H1 (cell line): ENCODE measurements around the gene SETD1B. TPM values are rescaled to one million over a fixed set of nuclear protein-coding genes. Genes with fewer than 3 reads are reported as not detected.

Source experiments
- CTCF ChIA-PET: fragments of 300-600 bp; sonication (Branson Sonifier 250); formaldehyde crosslinking; loops from one replicate; lab custom pipeline; 2021; ENCODE audit not compliant: partially characterized antibody; lab: Charles Lee
- POLR2A ChIA-PET: fragments of 300-600 bp; sonication (Branson Sonifier 250); formaldehyde crosslinking; loops from one replicate; lab custom pipeline; 2021; ENCODE audit warnings: inconsistent platforms; ENCODE audit not compliant: partially characterized antibody; lab: Charles Lee
- DNase-seq, 2 experiments: peaks; one replicate each; pipeline versions ENCODE4 v3.0.0 to v3.0.0-alpha.2; 2010 to 2022; ENCODE audit warnings: low spot score in 2 of 2, low read depth in 1 of 2, mixed read lengths in 1 of 2
- FAIRE-seq: peaks from 2 replicates; lab custom pipeline; 2011; peaks lifted over from hg19 to GRCh38; lab: Jason Lieb, UNC
- H2AFZ ChIP-seq: 2 replicates; pipeline ENCODE4 v1.8.1; 2012; ENCODE audit warnings: low read length, inconsistent platforms
- H2AK5ac ChIP-seq: 2 replicates; pipeline ENCODE4 v1.6.1; 2013; ENCODE audit warnings: low read depth, low read length
- H2BK120ac ChIP-seq: replicated peaks from 2 replicates; pipeline ENCODE3; 2013; ENCODE audit warnings: low read depth, low read length, inconsistent platforms
- H2BK12ac ChIP-seq: 2 replicates; pipeline ENCODE4 v1.6.1; 2013; ENCODE audit warnings: low read depth, low read length
- H2BK15ac ChIP-seq: 2 replicates; pipeline ENCODE4 v1.6.1; 2013; ENCODE audit warnings: low read length
- H2BK20ac ChIP-seq: 2 replicates; pipeline ENCODE4 v1.6.1; 2013; ENCODE audit warnings: low read length
- H2BK5ac ChIP-seq: 2 replicates; pipeline ENCODE4 v1.6.1; 2013; ENCODE audit warnings: low read depth, low read length
- H3K14ac ChIP-seq: 2 replicates; pipeline ENCODE4 v1.6.1; 2013; ENCODE audit warnings: inconsistent platforms; ENCODE audit not compliant: insufficient read length
- H3K18ac ChIP-seq: 2 replicates; pipeline ENCODE4 v1.6.1; 2013; ENCODE audit warnings: low read length; ENCODE audit errors: extremely low read depth
- H3K23ac ChIP-seq: 2 replicates; pipeline ENCODE4 v1.6.1; 2013; ENCODE audit warnings: inconsistent platforms; ENCODE audit not compliant: insufficient read length
- H3K23me2 ChIP-seq: 2 replicates; pipeline ENCODE4 v1.6.1; 2013; ENCODE audit warnings: low read depth, low read length
- H3K27ac ChIP-seq: 2 replicates; pipeline ENCODE4 v1.6.1; 2011; ENCODE audit warnings: low read depth, low read length, inconsistent platforms
- H3K27me3 ChIP-seq, 4 experiments: replicated peaks in 1 of 4; 1 replicate in 1 of 4; 2 replicates in 3 of 4; pipeline versions ENCODE4 v1.6.1 to v1.8.1; 2011 to 2013; ENCODE audit warnings: low read length in 3 of 4, mild to moderate bottlenecking in 3 of 4, inconsistent platforms in 2 of 4, mixed read lengths in 2 of 4, moderate library complexity in 1 of 4; ENCODE audit not compliant: control insufficient read depth in 3 of 4, insufficient read depth in 3 of 4; ENCODE audit errors: extremely low read depth in 1 of 4
- H3K36me3 ChIP-seq, 4 experiments: 2 replicates each; pipeline versions ENCODE4 v1.6.1 to v1.8.1; 2011 to 2013; ENCODE audit warnings: mild to moderate bottlenecking in 4 of 4, low read length in 3 of 4, moderate library complexity in 2 of 4, control low read depth in 1 of 4, inconsistent platforms in 1 of 4; ENCODE audit not compliant: insufficient read depth in 4 of 4, control insufficient read depth in 2 of 4
- H3K4ac ChIP-seq: replicated peaks from 2 replicates; pipeline ENCODE3; 2013; ENCODE audit warnings: low read length, low read depth, mixed read lengths, inconsistent platforms; ENCODE audit not compliant: insufficient read length
- H3K4me1 ChIP-seq, 4 experiments: replicated peaks in 1 of 4; 1 replicate in 1 of 4; 2 replicates in 3 of 4; pipeline versions ENCODE4 v1.6.1 to v1.8.1; 2011 to 2013; ENCODE audit warnings: low read length in 3 of 4, inconsistent platforms in 2 of 4, mixed read lengths in 1 of 4; ENCODE audit not compliant: insufficient read depth in 4 of 4, control insufficient read depth in 3 of 4
- H3K4me2 ChIP-seq, 2 experiments: 2 replicates each; pipeline versions ENCODE4 v1.6.1 to v1.8.1; 2011 to 2013; ENCODE audit warnings: low read depth in 2 of 2, low read length in 2 of 2, control low read depth in 1 of 2, inconsistent platforms in 1 of 2, mild to moderate bottlenecking in 1 of 2; ENCODE audit not compliant: insufficient read depth in 1 of 2
- H3K4me3 ChIP-seq, 4 experiments: fragments of 200-600, 300-600 bp in 1 of 4; sonication (generic), shearing (Covaris generic), sonication (Bioruptor Twin) in 1 of 4; 2 replicates each; pipeline versions ENCODE4 v1.5.1 to v1.8.1; 2011 to 2016; ENCODE audit warnings: low read length in 4 of 4, low read depth in 3 of 4, control low read depth in 2 of 4, inconsistent platforms in 2 of 4, mild to moderate bottlenecking in 2 of 4, mixed read lengths in 1 of 4, moderate library complexity in 1 of 4; ENCODE audit not compliant: insufficient read depth in 2 of 4; ENCODE audit errors: extremely low read depth in 1 of 4
- H3K56ac ChIP-seq: replicated peaks from 2 replicates; pipeline ENCODE3; 2013; ENCODE audit warnings: low read depth, mild to moderate bottlenecking, mixed read lengths, low read length, inconsistent platforms; ENCODE audit not compliant: insufficient read length
- H3K79me1 ChIP-seq: 2 replicates; pipeline ENCODE4 v1.6.1; 2013; ENCODE audit warnings: low read depth, low read length, control low read depth
- H3K79me2 ChIP-seq, 2 experiments: 2 replicates each; pipeline versions ENCODE4 v1.6.1 to v1.8.1; 2012 to 2013; ENCODE audit warnings: low read length in 2 of 2, mild to moderate bottlenecking in 2 of 2, inconsistent platforms in 1 of 2; ENCODE audit not compliant: insufficient read depth in 2 of 2, control insufficient read depth in 1 of 2
- H3K9ac ChIP-seq, 4 experiments: replicated peaks in 1 of 4; 1 replicate in 1 of 4; 2 replicates in 3 of 4; pipeline versions ENCODE4 v1.6.1 to v1.8.1; 2011 to 2013; ENCODE audit warnings: low read depth in 3 of 4, low read length in 3 of 4, control low read depth in 2 of 4, mild to moderate bottlenecking in 2 of 4, moderate library complexity in 2 of 4, inconsistent platforms in 1 of 4; ENCODE audit errors: extremely low read depth in 1 of 4
- H3K9me3 ChIP-seq, 2 experiments: 2 replicates each; pipeline versions ENCODE4 v1.6.1 to v1.8.1; 2012 to 2013; ENCODE audit warnings: mild to moderate bottlenecking in 2 of 2, moderate library complexity in 2 of 2, control low read depth in 1 of 2, inconsistent platforms in 1 of 2, low read depth in 1 of 2, low read length in 1 of 2, mixed read lengths in 1 of 2; ENCODE audit not compliant: insufficient read depth in 2 of 2
- H4K20me1 ChIP-seq, 2 experiments: replicated peaks in 1 of 2; 2 replicates each; pipeline versions ENCODE3 to v1.8.1; 2011 to 2013; ENCODE audit warnings: inconsistent platforms in 2 of 2, low read length in 2 of 2, mild to moderate bottlenecking in 1 of 2; ENCODE audit not compliant: insufficient read depth in 2 of 2, control insufficient read depth in 1 of 2
- H4K5ac ChIP-seq: 2 replicates; pipeline ENCODE4 v1.6.1; 2013; ENCODE audit warnings: low read length, low read depth, mixed read lengths, inconsistent platforms; ENCODE audit not compliant: insufficient read length
- H4K8ac ChIP-seq: 2 replicates; pipeline ENCODE4 v1.8.0; 2013; ENCODE audit warnings: mild to moderate bottlenecking, moderate library complexity, low read length, inconsistent platforms; ENCODE audit not compliant: insufficient read depth; ENCODE audit errors: extremely low read depth
- H4K91ac ChIP-seq: replicated peaks from 2 replicates; pipeline ENCODE3; 2013; ENCODE audit warnings: low read length, mixed read lengths, inconsistent platforms; ENCODE audit not compliant: insufficient read length
- CBX8 ChIP-seq: fragments of 300-800, 300-1000 bp; sonication (generic); IDR thresholded peaks from 2 replicates; pipeline ENCODE4 v1.7.1; 2016; ENCODE audit warnings: low read depth, low read length, borderline replicate concordance
- SIX5 ChIP-seq: IDR thresholded peaks from 2 replicates; pipeline ENCODE4 v1.6.1; 2011; ENCODE audit warnings: mild to moderate bottlenecking, low read depth, low read length
- WGBS, 2 experiments: shearing (Covaris generic) in 1 of 2; methylation state at CpG; one replicate each; pipeline versions ENCODE4 v1.1.6 to v1.1.7; 2013 to 2015; ENCODE audit warnings: low lambda C conversion rate in 2 of 2, mixed read lengths in 2 of 2, inconsistent platforms in 1 of 2, low coverage in 1 of 2, missing lambda C conversion rate in 1 of 2; ENCODE audit not compliant: insufficient replicate concordance in 2 of 2, insufficient coverage in 1 of 2, insufficient read length in 1 of 2; ENCODE audit errors: extremely low coverage in 1 of 2, missing lambda C conversion rate in 1 of 2; 5-methylcytosine and 5-hydroxymethylcytosine counted together
- polyA plus RNA-seq, 7 experiments: library from polyadenylated mRNA; depleted of rRNA in 3 of 7; stranded (reverse) in 5 of 7; unstranded in 2 of 7; fragments of >200 nt in 5 of 7; fragments of 200-250 nt in 2 of 7; gene quantifications; 1 replicate in 5 of 7; 2 replicates in 1 of 7; 4 replicates in 1 of 7; pipeline versions ENCODE4 v1.2.1 to v1.2.3, GENCODE V29; 2011 to 2013; ENCODE audit warnings: missing spikeins in 2 of 7, mixed read lengths in 2 of 7
- total RNA-seq: library from RNA; stranded (reverse); fragmentation: NEBNext Ultra II Directional; extraction: Animal tissue kit (Norgen Biotek cat#: 25700); gene quantifications from 2 replicates; pipeline ENCODE4 v1.2.1, GENCODE V29; 2021

The SETD1B gene
- total and polyA plus RNA-seq, 2 of the 8 experiments (the other 6 are each of a cell fraction or from before 2014, with no cell fraction given): 1.3 to 17.7 TPM

DNA sequence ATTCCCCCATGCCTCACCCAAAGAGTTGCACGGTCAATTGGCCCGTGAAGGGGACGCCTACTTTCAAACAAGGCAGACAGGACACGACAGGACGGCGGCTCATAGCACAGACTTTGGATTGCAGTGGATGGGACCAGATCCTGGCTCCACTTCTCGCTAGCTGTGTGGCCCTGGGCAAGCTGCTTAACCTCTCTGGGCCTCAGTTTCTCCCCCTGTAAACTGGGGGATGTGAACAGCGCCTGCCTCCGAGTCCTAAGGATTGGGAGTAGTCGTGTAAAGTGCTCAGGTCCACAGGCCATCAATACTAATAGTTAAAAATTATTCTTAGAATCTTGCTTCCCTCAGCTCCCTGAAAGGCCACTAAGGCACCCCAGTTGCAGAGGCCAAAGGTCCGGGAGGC lies 23.4 kb upstream of the SETD1B start:
- H2BK12ac ChIP-seq: no peak overlapping the region
- H3K4me2 ChIP-seq: no peak overlapping the region
- no peaks in the 10 kb centered on the region; the same call in none of the 2 replicates for H3K79me1 ChIP-seq
- TF ChIP-seq CBX8: no peak
- TF ChIP-seq SIX5: no peak
- no peak overlapping the region for H3K14ac ChIP-seq
- whole genome bisulfite sequencing, 2 experiments: 88% methylated on average over 11 of the region's 11 CpGs; no CpG with 5 or more reads in 1 of the 2 experiments
- H3K9ac ChIP-seq: no peak overlapping the region
- no peak overlapping the region for H3K18ac ChIP-seq
- H2BK15ac ChIP-seq: no peak overlapping the region
- H4K8ac ChIP-seq: no peak overlapping the region
- peaks cover 0 to 6% (median 5%) of the 10 kb centered on the region in 4 experiments; a peak in 4 of 8 replicates for H3K36me3 ChIP-seq
- CTCF ChIA-PET: interaction anchor here (0.9 to 18.5 kb wide), 5 partner anchors 10 to 98 kb away, joined by 3 to 335 read pairs (median 5); partner anchors contain the start of gene RHOF
- H2BK5ac ChIP-seq: no peak overlapping the region
- POLR2A ChIA-PET: interaction anchor here (0.7 to 34.9 kb wide), 2 partner anchors 20 to 73 kb away, joined by 3 to 958 read pairs; partner anchors contain the start of genes RHOF and SETD1B
- H2AFZ ChIP-seq: no peak overlapping the region
- peaks cover 0 to 6% (median 5%) of the 10 kb centered on the region in 4 experiments; a peak in 6 of 7 replicates for H3K4me1 ChIP-seq
- H2BK120ac ChIP-seq: no peak overlapping the region
- no peak overlapping the region for H2BK20ac ChIP-seq
- no peak overlapping the region for H3K4ac ChIP-seq
- H4K91ac ChIP-seq: no peak overlapping the region
- no peaks in the 10 kb centered on the region for H3K23me2 ChIP-seq
- DNase-seq (no peak), FAIRE-seq (no peak)
- peaks cover 7 to 15% of the 10 kb centered on the region in 2 experiments for H4K20me1 ChIP-seq
- no peak overlapping the region for H3K4me3 ChIP-seq
- no peak overlapping the region for H2AK5ac ChIP-seq
- no peaks in the 10 kb centered on the region for H3K9me3 ChIP-seq
- H4K5ac ChIP-seq: no peak overlapping the region
- no peak overlapping the region for H3K56ac ChIP-seq
- no peak overlapping the region for H3K23ac ChIP-seq
- no peak overlapping the region for H3K27ac ChIP-seq
- H3K27me3 ChIP-seq: no peaks in the 10 kb centered on the region
- no peaks in the 10 kb centered on the region for H3K79me2 ChIP-seq
